Measurements from ENCODE around the gene FHOD3.

GRCh38 chr18:36504928-36505327 is 207.4 kb downstream of the FHOD3 start:
- TF ChIP-seq CTCF (IDR thresholded peaks at IDR 0.05): no peak
- TF ChIP-seq MAFK (IDR thresholded peaks at IDR 0.05; ENCODE audit: partially characterized antibody): no peak
- TF ChIP-seq RFX5 (IDR thresholded peaks at IDR 0.05): no peak
- TF ChIP-seq JUN (IDR thresholded peaks at IDR 0.05): no peak
- no peak for TF ChIP-seq RAD21 (conservative IDR thresholded peaks at IDR 0.05 in 1 of 2, IDR thresholded peaks at IDR 0.05 in 1 of 2)
- TF ChIP-seq ELK1 (IDR thresholded peaks at IDR 0.05; ENCODE audit: low read depth, low read length): no peak
- TF ChIP-seq MAX (IDR thresholded peaks at IDR 0.05): no peak
- TF ChIP-seq EP300 (IDR thresholded peaks at IDR 0.05): no peak
- no peak for TF ChIP-seq POLR2A (IDR thresholded peaks at IDR 0.05; ENCODE audit: low read length)
